B cell (primary cell): Measurements from ENCODE around the gene SETDB1. TPM values are rescaled to one million over a fixed set of nuclear protein-coding genes. Genes with fewer than 3 reads are reported as not detected.

Experiments used
- ATAC-seq: fragments of 200-7000 bp; cut with Tn5 transposase; one replicate; pipeline ENCODE4 v1.10.0; 2021; ENCODE audit warnings: low read depth, mild to moderate bottlenecking, moderate number of reproducible peaks, moderate library complexity
- CTCF ChIA-PET: fragments of 350-600 bp; sonication (Branson Sonifier 250); formaldehyde crosslinking; loops from one replicate; lab custom pipeline; 2021; ENCODE audit warnings: antibody characterized with exemption, inconsistent platforms; lab: Charles Lee
- POLR2A ChIA-PET: fragments of 350-600 bp; sonication (Branson Sonifier 250); formaldehyde crosslinking; loops from one replicate; lab custom pipeline; 2021; ENCODE audit warnings: antibody characterized with exemption; lab: Charles Lee
- DNase-seq: peaks from one replicate; pipeline ENCODE4 v3.0.0; 2013
- H2AFZ ChIP-seq: 2 replicates; pipeline ENCODE4 v1.6.1; 2012; ENCODE audit warnings: mild to moderate bottlenecking, low read depth, low read length; ENCODE audit not compliant: insufficient read depth, poor library complexity, severe bottlenecking
- H3K27ac ChIP-seq, 2 donors: 1 replicate in 1 of 2; 2 replicates in 1 of 2; pipeline ENCODE4 v1.5.1; 2012 to 2013; ENCODE audit warnings: low read length in 2 of 2, mild to moderate bottlenecking in 2 of 2, moderate library complexity in 1 of 2
- H3K27me3 ChIP-seq, 4 experiments: fragments of 200-600 bp in 1 of 4; sonication (generic) in 1 of 4; replicated peaks in 1 of 4; 1 replicate in 2 of 4; 2 replicates in 2 of 4; pipeline versions ENCODE4 v1.6.1 to v1.7.0; 2013 to 2016; ENCODE audit warnings: low read length in 3 of 4, mild to moderate bottlenecking in 2 of 4, mixed read lengths in 1 of 4, moderate library complexity in 1 of 4; ENCODE audit not compliant: insufficient read depth in 4 of 4, control insufficient read depth in 3 of 4; ENCODE audit errors: control extremely low read depth in 1 of 4
- H3K36me3 ChIP-seq, 2 experiments: replicated peaks in 1 of 2; 1 replicate in 1 of 2; 2 replicates in 1 of 2; pipeline versions ENCODE4 v1.6.1 to v1.7.1; 2013; ENCODE audit warnings: low read length in 1 of 2; ENCODE audit not compliant: insufficient read depth in 2 of 2, control insufficient read depth in 1 of 2; ENCODE audit errors: control extremely low read depth in 1 of 2, extremely low read depth in 1 of 2
- H3K4me1 ChIP-seq, 2 donors: fragments of 200-600 bp in 1 of 2; sonication (generic) in 1 of 2; 1 replicate in 1 of 2; 2 replicates in 1 of 2; pipeline versions ENCODE4 v1.5.1 to v1.6.1; 2013 to 2017; ENCODE audit warnings: low read length in 2 of 2; ENCODE audit not compliant: control insufficient read depth in 2 of 2, insufficient read depth in 2 of 2
- H3K4me2 ChIP-seq: replicated peaks from 2 replicates; pipeline ENCODE3; 2012; ENCODE audit warnings: mild to moderate bottlenecking, low read depth, low read length; ENCODE audit not compliant: poor library complexity, severe bottlenecking
- H3K4me3 ChIP-seq, 5 experiments: fragments of 200-600 bp in 1 of 5; sonication (generic) in 1 of 5; 1 replicate in 3 of 5; 2 replicates in 2 of 5; pipeline versions ENCODE4 v1.5.1 to v1.7.0; 2011 to 2016; ENCODE audit warnings: low read length in 4 of 5, mild to moderate bottlenecking in 4 of 5, low read depth in 2 of 5, control low read depth in 1 of 5, moderate library complexity in 1 of 5; ENCODE audit not compliant: insufficient read depth in 1 of 5; ENCODE audit errors: control extremely low read depth in 1 of 5, extremely low read depth in 1 of 5
- H3K79me2 ChIP-seq: fragments of 200-600 bp; sonication (generic); one replicate; pipeline ENCODE4 v1.6.0; 2016; ENCODE audit warnings: low read length; ENCODE audit not compliant: control insufficient read depth, insufficient read depth
- H3K9ac ChIP-seq: fragments of 200-600 bp; sonication (generic); 2 replicates; pipeline ENCODE4 v1.6.1; 2017; ENCODE audit warnings: mild to moderate bottlenecking, low read length, moderate library complexity
- H3K9me3 ChIP-seq, 3 donors: one replicate each; pipeline versions ENCODE4 v1.6.1 to v1.7.1; 2013; ENCODE audit warnings: low read length in 2 of 3; ENCODE audit not compliant: control insufficient read depth in 2 of 3, insufficient read depth in 1 of 3; ENCODE audit errors: control extremely low read depth in 1 of 3
- H4K20me1 ChIP-seq: 2 replicates; pipeline ENCODE4 v1.6.0; 2012; ENCODE audit warnings: mild to moderate bottlenecking, low read length; ENCODE audit not compliant: insufficient read depth, control insufficient read depth, poor library complexity, severe bottlenecking
- H3K27ac Mint-ChIP-seq: one replicate; pipeline ENCODE4 v1.8.0; 2021; ENCODE audit warnings: mixed read lengths
- H3K27me3 Mint-ChIP-seq: one replicate; pipeline ENCODE4 v1.8.0; 2021; ENCODE audit warnings: mixed read lengths
- H3K4me1 Mint-ChIP-seq: one replicate; pipeline ENCODE4 v1.8.0; 2021; ENCODE audit warnings: mixed read lengths
- H3K4me3 Mint-ChIP-seq: one replicate; pipeline ENCODE4 v1.8.0; 2021; ENCODE audit warnings: mixed read lengths
- H3K9me3 Mint-ChIP-seq: one replicate; pipeline ENCODE4 v1.8.0; 2022; ENCODE audit warnings: mixed read lengths; ENCODE audit not compliant: insufficient read depth
- EZH2 ChIP-seq: IDR thresholded peaks from 2 replicates; pipeline ENCODE4 v1.6.1; 2012; ENCODE audit warnings: borderline replicate concordance, low read depth, mild to moderate bottlenecking, moderate library complexity, low read length; ENCODE audit not compliant: insufficient read depth, poor library complexity, severe bottlenecking
- WGBS: methylation state at CpG from one replicate; pipeline ENCODE4 v1.1.5; 2013; ENCODE audit warnings: missing lambda C conversion rate; ENCODE audit not compliant: insufficient coverage; 5-methylcytosine and 5-hydroxymethylcytosine counted together
- intact Hi-C: fragments of 100-400 bp; cut with micrococcal nuclease; formaldehyde crosslinking; loops from one replicate; pipeline ENCODE4 v1.10.0; 2022
- polyA plus RNA-seq: library from polyadenylated mRNA; depleted of rRNA; stranded (reverse); fragments of >200 nt; gene quantifications from 2 replicates; pipeline ENCODE4 v1.2.3, GENCODE V29; 2012
- total RNA-seq, 2 donors: library from RNA; stranded (reverse); fragments of 120-200 nt in 1 of 2; gene quantifications; 1 replicate in 1 of 2; 2 replicates in 1 of 2; pipeline versions ENCODE4 v1.2.3 to v1.2.4, GENCODE V29; 2013 to 2022
- TF ChIP-seq, protein P1 (sequence below): fragments of 200-600 bp; IDR thresholded peaks from one replicate; pipeline ENCODE4 v1.8.0; 2022; ENCODE audit warnings: antibody characterized with exemption, mild to moderate bottlenecking

SETDB1 gene
- total and polyA plus RNA-seq, 2 donors (not counting 1 experiment from before 2014, with no cell fraction given): 57.4 to 115 TPM

GRCh38 chr1:150931773-150932172 is 5.6 kb downstream of the SETDB1 start:
- POLR2A ChIA-PET: interaction anchor here (0.7 kb wide), 1 partner anchor 225 kb away, joined by 3 read pairs; the partner anchor contains the start of gene TNFAIP8L2

DNA sequence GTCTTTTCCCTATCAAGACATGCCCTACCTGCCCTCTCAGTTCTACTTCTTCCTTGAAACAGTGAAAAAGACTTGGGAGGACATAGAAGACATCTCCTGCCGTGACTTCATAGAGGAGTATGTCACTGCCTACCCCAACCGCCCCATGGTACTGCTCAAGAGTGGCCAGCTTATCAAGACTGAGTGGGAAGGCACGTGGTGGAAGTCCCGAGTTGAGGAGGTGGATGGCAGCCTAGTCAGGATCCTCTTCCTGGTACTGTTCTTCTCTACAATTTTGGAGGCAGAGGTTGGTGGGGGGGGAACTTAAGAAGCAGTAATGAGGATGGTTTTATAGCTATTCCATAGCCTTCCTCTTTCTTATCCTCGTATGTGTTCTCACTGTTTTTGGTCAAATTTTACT is 18.7 kb downstream of the SETDB1 start:
- POLR2A ChIA-PET: no interaction called here
- Histone ChIP-seq H3K4me3 (no peak overlapping the region), H2AFZ (no peak overlapping the region), H3K36me3 (peaks cover 5 to 84% of the 10 kb centered on the region in 2 experiments), H3K9ac (no peak overlapping the region), H3K4me2 (no peak overlapping the region), H3K27ac (no peak overlapping the region), H3K79me2 (no peaks in the 10 kb centered on the region), H3K27me3 (no peaks in the 10 kb centered on the region), H3K9me3 (no peaks in the 10 kb centered on the region), H4K20me1 (peaks cover 7% of the 10 kb centered on the region), H3K4me1 (no peaks in the 10 kb centered on the region)
- Mint-ChIP-seq H3K27me3 (no peaks in the 10 kb centered on the region), H3K27ac (no peak overlapping the region), H3K9me3 (no peaks in the 10 kb centered on the region), H3K4me3 (no peak overlapping the region), H3K4me1 (no peaks in the 10 kb centered on the region)
- no peak for ATAC-seq
- CTCF ChIA-PET: interaction anchor here (0.8 kb wide), 1 partner anchor 32 kb away, joined by 3 read pairs; no protein-coding TSS in a partner anchor
- intact Hi-C loops: no loop called here
- 100% methylated on average over 4 of the region's 5 CpGs for WGBS
- TF ChIP-seq, protein P1, sequence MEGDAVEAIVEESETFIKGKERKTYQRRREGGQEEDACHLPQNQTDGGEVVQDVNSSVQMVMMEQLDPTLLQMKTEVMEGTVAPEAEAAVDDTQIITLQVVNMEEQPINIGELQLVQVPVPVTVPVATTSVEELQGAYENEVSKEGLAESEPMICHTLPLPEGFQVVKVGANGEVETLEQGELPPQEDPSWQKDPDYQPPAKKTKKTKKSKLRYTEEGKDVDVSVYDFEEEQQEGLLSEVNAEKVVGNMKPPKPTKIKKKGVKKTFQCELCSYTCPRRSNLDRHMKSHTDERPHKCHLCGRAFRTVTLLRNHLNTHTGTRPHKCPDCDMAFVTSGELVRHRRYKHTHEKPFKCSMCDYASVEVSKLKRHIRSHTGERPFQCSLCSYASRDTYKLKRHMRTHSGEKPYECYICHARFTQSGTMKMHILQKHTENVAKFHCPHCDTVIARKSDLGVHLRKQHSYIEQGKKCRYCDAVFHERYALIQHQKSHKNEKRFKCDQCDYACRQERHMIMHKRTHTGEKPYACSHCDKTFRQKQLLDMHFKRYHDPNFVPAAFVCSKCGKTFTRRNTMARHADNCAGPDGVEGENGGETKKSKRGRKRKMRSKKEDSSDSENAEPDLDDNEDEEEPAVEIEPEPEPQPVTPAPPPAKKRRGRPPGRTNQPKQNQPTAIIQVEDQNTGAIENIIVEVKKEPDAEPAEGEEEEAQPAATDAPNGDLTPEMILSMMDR: no peak
- no peak for TF ChIP-seq EZH2
- DNase-seq: no peak

More at GRCh38 chr1:150931773-150932172, 5.6 kb downstream of the SETDB1 start:
- peaks cover 21 to 69% of the 10 kb centered on the region in 2 experiments for H3K36me3 ChIP-seq
- TF ChIP-seq EZH2: no peak
- TF ChIP-seq, protein P1: no peak
- Mint-ChIP-seq H3K27me3 (no peaks in the 10 kb centered on the region), H3K4me1 (peaks cover 26% of the 10 kb centered on the region), H3K27ac (no peak overlapping the region), H3K4me3 (no peak overlapping the region), H3K9me3 (no peaks in the 10 kb centered on the region)
- no CpG with 5 or more reads among the region's 1 CpG for WGBS
- peaks cover 10 to 11% of the 10 kb centered on the region in 2 donors for H3K4me1 ChIP-seq
- ATAC-seq (no peak), DNase-seq (no peak)
- peaks cover 2 to 14% (median 6%) of the 10 kb centered on the region in 3 donors for H3K9me3 ChIP-seq
- H3K4me2 ChIP-seq: no peak overlapping the region
- no peaks in the 10 kb centered on the region for H4K20me1 ChIP-seq
- H3K79me2 ChIP-seq: peaks cover 68% of the 10 kb centered on the region
- no peak overlapping the region for H3K9ac ChIP-seq
- H2AFZ ChIP-seq: no peak overlapping the region
- no peak overlapping the region for H3K27ac ChIP-seq
- CTCF ChIA-PET: interaction anchor here (1.3 to 2.0 kb wide), 2 partner anchors 9 kb away, joined by 5 to 16 read pairs; no protein-coding TSS in a partner anchor
- intact Hi-C loops: no loop called here
- no peaks in the 10 kb centered on the region for H3K27me3 ChIP-seq
- no peak overlapping the region for H3K4me3 ChIP-seq
